ENCODE results near the gene TCFL5. TPM values are rescaled to one million over a fixed set of nuclear protein-coding genes. Genes with fewer than 3 reads are reported as not detected.
"Not testable (repeated sequence)": the region's sequence is repeated elsewhere in the genome, so short reads cannot be mapped to it uniquely, and the experiment has no call there.

Gene TCFL5
- total RNA-seq, 1 experiment from 2014 or later = 20.4 TPM

GRCh38 chr20:62854121-62854520 is 7.5 kb downstream of the TCFL5 start (continued):
- TF ChIP-seq, protein P1, sequence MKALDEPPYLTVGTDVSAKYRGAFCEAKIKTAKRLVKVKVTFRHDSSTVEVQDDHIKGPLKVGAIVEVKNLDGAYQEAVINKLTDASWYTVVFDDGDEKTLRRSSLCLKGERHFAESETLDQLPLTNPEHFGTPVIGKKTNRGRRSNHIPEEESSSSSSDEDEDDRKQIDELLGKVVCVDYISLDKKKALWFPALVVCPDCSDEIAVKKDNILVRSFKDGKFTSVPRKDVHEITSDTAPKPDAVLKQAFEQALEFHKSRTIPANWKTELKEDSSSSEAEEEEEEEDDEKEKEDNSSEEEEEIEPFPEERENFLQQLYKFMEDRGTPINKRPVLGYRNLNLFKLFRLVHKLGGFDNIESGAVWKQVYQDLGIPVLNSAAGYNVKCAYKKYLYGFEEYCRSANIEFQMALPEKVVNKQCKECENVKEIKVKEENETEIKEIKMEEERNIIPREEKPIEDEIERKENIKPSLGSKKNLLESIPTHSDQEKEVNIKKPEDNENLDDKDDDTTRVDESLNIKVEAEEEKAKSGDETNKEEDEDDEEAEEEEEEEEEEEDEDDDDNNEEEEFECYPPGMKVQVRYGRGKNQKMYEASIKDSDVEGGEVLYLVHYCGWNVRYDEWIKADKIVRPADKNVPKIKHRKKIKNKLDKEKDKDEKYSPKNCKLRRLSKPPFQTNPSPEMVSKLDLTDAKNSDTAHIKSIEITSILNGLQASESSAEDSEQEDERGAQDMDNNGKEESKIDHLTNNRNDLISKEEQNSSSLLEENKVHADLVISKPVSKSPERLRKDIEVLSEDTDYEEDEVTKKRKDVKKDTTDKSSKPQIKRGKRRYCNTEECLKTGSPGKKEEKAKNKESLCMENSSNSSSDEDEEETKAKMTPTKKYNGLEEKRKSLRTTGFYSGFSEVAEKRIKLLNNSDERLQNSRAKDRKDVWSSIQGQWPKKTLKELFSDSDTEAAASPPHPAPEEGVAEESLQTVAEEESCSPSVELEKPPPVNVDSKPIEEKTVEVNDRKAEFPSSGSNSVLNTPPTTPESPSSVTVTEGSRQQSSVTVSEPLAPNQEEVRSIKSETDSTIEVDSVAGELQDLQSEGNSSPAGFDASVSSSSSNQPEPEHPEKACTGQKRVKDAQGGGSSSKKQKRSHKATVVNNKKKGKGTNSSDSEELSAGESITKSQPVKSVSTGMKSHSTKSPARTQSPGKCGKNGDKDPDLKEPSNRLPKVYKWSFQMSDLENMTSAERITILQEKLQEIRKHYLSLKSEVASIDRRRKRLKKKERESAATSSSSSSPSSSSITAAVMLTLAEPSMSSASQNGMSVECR (CRISPR knock-in tag; IDR thresholded peaks at IDR 0.05; ENCODE audit: borderline replicate concordance) = no peak
- TF ChIP-seq, protein P2, sequence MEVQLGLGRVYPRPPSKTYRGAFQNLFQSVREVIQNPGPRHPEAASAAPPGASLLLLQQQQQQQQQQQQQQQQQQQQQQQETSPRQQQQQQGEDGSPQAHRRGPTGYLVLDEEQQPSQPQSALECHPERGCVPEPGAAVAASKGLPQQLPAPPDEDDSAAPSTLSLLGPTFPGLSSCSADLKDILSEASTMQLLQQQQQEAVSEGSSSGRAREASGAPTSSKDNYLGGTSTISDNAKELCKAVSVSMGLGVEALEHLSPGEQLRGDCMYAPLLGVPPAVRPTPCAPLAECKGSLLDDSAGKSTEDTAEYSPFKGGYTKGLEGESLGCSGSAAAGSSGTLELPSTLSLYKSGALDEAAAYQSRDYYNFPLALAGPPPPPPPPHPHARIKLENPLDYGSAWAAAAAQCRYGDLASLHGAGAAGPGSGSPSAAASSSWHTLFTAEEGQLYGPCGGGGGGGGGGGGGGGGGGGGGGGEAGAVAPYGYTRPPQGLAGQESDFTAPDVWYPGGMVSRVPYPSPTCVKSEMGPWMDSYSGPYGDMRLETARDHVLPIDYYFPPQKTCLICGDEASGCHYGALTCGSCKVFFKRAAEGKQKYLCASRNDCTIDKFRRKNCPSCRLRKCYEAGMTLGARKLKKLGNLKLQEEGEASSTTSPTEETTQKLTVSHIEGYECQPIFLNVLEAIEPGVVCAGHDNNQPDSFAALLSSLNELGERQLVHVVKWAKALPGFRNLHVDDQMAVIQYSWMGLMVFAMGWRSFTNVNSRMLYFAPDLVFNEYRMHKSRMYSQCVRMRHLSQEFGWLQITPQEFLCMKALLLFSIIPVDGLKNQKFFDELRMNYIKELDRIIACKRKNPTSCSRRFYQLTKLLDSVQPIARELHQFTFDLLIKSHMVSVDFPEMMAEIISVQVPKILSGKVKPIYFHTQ (CRISPR knock-in tag; IDR thresholded peaks at IDR 0.05) = no peak
- no peak for TF ChIP-seq ERG (CRISPR knock-in tag; IDR thresholded peaks at IDR 0.05)
- no peak for TF ChIP-seq SMAD4 (CRISPR knock-in tag; IDR thresholded peaks at IDR 0.05)
- no peak for TF ChIP-seq ZNF263 (CRISPR knock-in tag; IDR thresholded peaks at IDR 0.05; ENCODE audit: low read depth)

DNA sequence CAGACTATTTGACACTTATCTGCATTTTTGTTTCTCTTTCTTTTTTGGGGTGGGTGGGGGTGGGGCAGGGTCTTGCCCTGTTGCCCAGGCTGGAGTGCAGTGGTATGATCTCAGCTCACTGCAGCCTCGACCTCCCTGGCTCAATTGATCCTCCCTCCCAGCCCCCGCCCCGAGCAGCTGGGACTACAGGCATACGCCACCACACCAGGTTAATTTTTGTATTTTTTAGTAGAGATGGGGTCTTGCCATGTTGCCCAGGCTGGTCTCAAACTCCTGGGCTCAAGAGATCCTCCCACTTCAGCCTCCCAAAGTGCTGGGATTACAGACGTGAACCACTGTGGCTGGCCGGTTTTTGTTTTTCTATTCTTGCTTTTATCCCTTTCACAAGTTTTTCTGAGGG is 8.3 kb downstream of the TCFL5 start:
- CTCF ChIA-PET; H3K27me3 Mint-ChIP-seq (ENCODE audit: low read depth); H3K27ac Mint-ChIP-seq; ATAC-seq; POLR2A ChIA-PET; H3K4me1 Mint-ChIP-seq; H3K4me3 Mint-ChIP-seq; DNase-seq (ENCODE audit: low spot score); H3K9me3 Mint-ChIP-seq: not testable (repeated sequence)
- peaks cover 48% of the 10 kb centered on the region for H3K36me3 Mint-ChIP-seq

- no peak for ATAC-seq
- peaks cover 47% of the 10 kb centered on the region for H3K36me3 Mint-ChIP-seq
- H3K4me3 Mint-ChIP-seq = no peak overlapping the region
- POLR2A ChIA-PET = no interaction called here
- no peaks in the 10 kb centered on the region for H3K9me3 Mint-ChIP-seq
- no peak for DNase-seq (ENCODE audit: low spot score)
- no peak overlapping the region for H3K27ac Mint-ChIP-seq
- no peaks in the 10 kb centered on the region for H3K27me3 Mint-ChIP-seq (ENCODE audit: low read depth)
- TF ChIP-seq, protein P3, sequence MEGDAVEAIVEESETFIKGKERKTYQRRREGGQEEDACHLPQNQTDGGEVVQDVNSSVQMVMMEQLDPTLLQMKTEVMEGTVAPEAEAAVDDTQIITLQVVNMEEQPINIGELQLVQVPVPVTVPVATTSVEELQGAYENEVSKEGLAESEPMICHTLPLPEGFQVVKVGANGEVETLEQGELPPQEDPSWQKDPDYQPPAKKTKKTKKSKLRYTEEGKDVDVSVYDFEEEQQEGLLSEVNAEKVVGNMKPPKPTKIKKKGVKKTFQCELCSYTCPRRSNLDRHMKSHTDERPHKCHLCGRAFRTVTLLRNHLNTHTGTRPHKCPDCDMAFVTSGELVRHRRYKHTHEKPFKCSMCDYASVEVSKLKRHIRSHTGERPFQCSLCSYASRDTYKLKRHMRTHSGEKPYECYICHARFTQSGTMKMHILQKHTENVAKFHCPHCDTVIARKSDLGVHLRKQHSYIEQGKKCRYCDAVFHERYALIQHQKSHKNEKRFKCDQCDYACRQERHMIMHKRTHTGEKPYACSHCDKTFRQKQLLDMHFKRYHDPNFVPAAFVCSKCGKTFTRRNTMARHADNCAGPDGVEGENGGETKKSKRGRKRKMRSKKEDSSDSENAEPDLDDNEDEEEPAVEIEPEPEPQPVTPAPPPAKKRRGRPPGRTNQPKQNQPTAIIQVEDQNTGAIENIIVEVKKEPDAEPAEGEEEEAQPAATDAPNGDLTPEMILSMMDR (IDR thresholded peaks at IDR 0.05) = no peak
- TF ChIP-seq IRF2 (CRISPR knock-in tag; IDR thresholded peaks at IDR 0.05; ENCODE audit: borderline replicate concordance, low read depth) (no peak), CREM (CRISPR knock-in tag; IDR thresholded peaks at IDR 0.05) (no peak)
- CTCF ChIA-PET = no interaction called here
- H3K4me1 Mint-ChIP-seq = no peaks in the 10 kb centered on the region
These were observed 8.8 kb downstream of the TCFL5 start for GRCh38 chr20:62852841-62853240.

DNA sequence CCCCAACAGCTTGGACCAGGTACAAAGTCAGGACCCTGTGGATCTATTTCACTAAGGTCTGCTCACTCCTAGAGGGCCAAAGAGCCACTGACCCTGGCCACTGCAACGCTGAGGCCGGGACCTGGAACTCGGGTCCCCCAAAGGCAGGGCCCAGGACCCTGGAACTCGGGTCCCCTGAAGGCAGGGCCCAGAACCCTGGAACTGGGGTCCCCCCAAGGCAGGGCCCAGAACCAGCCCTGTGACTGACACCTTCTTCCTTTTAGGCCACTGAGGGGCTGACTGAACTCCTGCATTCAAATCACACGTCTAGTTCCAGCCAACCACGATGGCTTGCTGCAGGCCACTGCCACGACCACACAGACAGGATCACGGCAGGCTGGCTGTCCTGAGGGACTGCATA is 9.4 kb downstream of the TCFL5 start:
- ATAC-seq (no peak), DNase-seq (ENCODE audit: low spot score) (no peak)
- Mint-ChIP-seq H3K4me3 (no peak overlapping the region), H3K36me3 (peaks cover 46% of the 10 kb centered on the region), H3K4me1 (no peaks in the 10 kb centered on the region), H3K27ac (no peak overlapping the region), H3K27me3 (ENCODE audit: low read depth) (no peaks in the 10 kb centered on the region), H3K9me3 (no peaks in the 10 kb centered on the region)
- CTCF ChIA-PET = no interaction called here
- POLR2A ChIA-PET = no interaction called here
- TF ChIP-seq ATF1 (CRISPR knock-in tag; IDR thresholded peaks at IDR 0.05) (no peak), CREM (CRISPR knock-in tag; IDR thresholded peaks at IDR 0.05) (no peak), ZBTB43 (CRISPR knock-in tag; IDR thresholded peaks at IDR 0.05) (no peak), TEAD1 (CRISPR knock-in tag; IDR thresholded peaks at IDR 0.05) (no peak), GTF2I (CRISPR knock-in tag; conservative IDR thresholded peaks at IDR 0.05) (no peak), TCF7 (CRISPR knock-in tag; IDR thresholded peaks at IDR 0.05; ENCODE audit: low read depth) (no peak), NR2C2 (CRISPR knock-in tag; IDR thresholded peaks at IDR 0.05) (no peak), RELA (CRISPR knock-in tag; IDR thresholded peaks at IDR 0.05; ENCODE audit: borderline replicate concordance) (no peak)
- TF ChIP-seq, protein P4, sequence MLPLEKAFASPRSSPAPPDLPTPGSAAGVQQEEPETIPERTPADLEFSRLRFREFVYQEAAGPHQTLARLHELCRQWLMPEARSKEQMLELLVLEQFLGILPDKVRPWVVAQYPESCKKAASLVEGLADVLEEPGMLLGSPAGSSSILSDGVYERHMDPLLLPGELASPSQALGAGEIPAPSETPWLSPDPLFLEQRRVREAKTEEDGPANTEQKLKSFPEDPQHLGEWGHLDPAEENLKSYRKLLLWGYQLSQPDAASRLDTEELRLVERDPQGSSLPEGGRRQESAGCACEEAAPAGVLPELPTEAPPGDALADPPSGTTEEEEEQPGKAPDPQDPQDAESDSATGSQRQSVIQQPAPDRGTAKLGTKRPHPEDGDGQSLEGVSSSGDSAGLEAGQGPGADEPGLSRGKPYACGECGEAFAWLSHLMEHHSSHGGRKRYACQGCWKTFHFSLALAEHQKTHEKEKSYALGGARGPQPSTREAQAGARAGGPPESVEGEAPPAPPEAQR (CRISPR knock-in tag; IDR thresholded peaks at IDR 0.05) = no peak

All from WTC11 (cell line).